ENCODE data around the gene RPL39. TPM values are rescaled to one million over a fixed set of nuclear protein-coding genes. Genes with fewer than 3 reads are reported as not detected.
A peak's percentile ranks its signal among the peaks of the same experiment; 100 is the strongest.
"Not testable (repeated sequence)": the region's sequence is repeated elsewhere in the genome, so short reads cannot be mapped to it uniquely, and the experiment has no call there.

RPL39 gene
- 1,000 to 10,000 TPM; 1,382 to 2,556 TPM for total RNA-seq

GRCh38 chrX:119791437-119792231 lies at the start of gene RPL39:
TSS of gene RPL39 (minus strand) at chrX:119791630. CDS start at chrX:119791576, 54 bp downstream.
- Mint-ChIP-seq H3K36me3 (ENCODE audit: low read depth) (peaks cover 39% of the 10 kb centered on the region), H3K27ac (peak within 1 kb of the TSS; percentile 93), H3K27me3 (no peaks in the 10 kb centered on the region), H3K9me3 (ENCODE audit: low read depth) (no peaks in the 10 kb centered on the region), H3K4me3 (peak within 1 kb of the TSS; percentile 92), H3K4me1 (peaks cover 21% of the 10 kb centered on the region)
- CTCF ChIA-PET, result interaction anchor here (0.7 to 1.3 kb wide), 8 partner anchors 30 to 144 kb away, joined by 3 to 8 read pairs (median 4); partner anchors contain the start of genes NDUFA1, RNF113A and UPF3B
- peak; percentile 92 for ATAC-seq
- intact Hi-C loops (cut with DNase I, micrococcal nuclease), result loop anchor here (1.0 to 5.0 kb wide), 11 partner anchors 34 to 555 kb away; partner anchors contain the start of genes NDUFA1 (in 2 of the 2), RNF113A (in 2 of the 2), NKAP (in 1 of the 2) and NKRF (in 1 of the 2)
- peak; percentile 88 for DNase-seq
- POLR2A ChIA-PET, result interaction anchor here (0.5 to 2.0 kb wide), 24 partner anchors 9 to 817 kb away, joined by 3 to 26 read pairs (median 4); partner anchors contain the start of genes LONRF3, NDUFA1, NKAP and NKRF

GRCh38 chrX:119833905-119834304 lies 42.5 kb upstream of the RPL39 start:
- ATAC-seq (no peak), DNase-seq (no peak)
- POLR2A ChIA-PET, result interaction anchor here (1.3 kb wide), 1 partner anchor 43 kb away, joined by 4 read pairs; the partner anchor contains the start of gene RPL39
- CTCF ChIA-PET, result interaction anchor here (0.7 to 1.0 kb wide), 2 partner anchors 12 to 56 kb away, joined by 3 read pairs; no protein-coding TSS in a partner anchor
- Mint-ChIP-seq H3K4me1 (no peaks in the 10 kb centered on the region), H3K27me3 (no peaks in the 10 kb centered on the region), H3K9me3 (ENCODE audit: low read depth) (no peaks in the 10 kb centered on the region), H3K36me3 (ENCODE audit: low read depth) (peaks cover 40% of the 10 kb centered on the region), H3K4me3 (no peak overlapping the region), H3K27ac (no peak overlapping the region)
- intact Hi-C loops (cut with DNase I, micrococcal nuclease), result no loop called here

DNA sequence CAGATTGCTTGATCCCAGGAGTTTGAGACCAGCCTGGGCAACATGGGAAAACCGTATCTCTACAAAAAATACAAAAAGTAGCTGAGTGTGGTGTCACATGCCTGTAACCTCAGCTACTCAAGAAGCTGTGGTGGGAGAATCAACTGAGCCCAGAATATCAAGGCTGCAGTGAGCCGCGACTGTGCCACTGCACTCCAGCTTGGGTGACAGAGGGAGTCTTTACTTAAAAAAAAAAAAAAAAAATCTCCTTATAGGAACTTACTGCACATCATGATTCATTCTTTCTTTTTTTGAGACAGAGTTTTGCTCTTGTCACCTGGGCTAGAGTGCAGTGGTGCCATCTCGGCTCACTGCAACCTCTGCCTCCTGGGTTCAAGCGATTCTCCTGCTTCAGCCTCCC lies 37.0 kb upstream of the RPL39 start:
- ATAC-seq, result peak; percentile 39
- Mint-ChIP-seq H3K4me3 (no peak overlapping the region), H3K27ac (no peak overlapping the region), H3K27me3 (no peaks in the 10 kb centered on the region), H3K9me3 (ENCODE audit: low read depth) (no peaks in the 10 kb centered on the region), H3K4me1 (peaks cover 10% of the 10 kb centered on the region), H3K36me3 (ENCODE audit: low read depth) (peaks cover 22% of the 10 kb centered on the region)
- intact Hi-C loops (cut with DNase I, micrococcal nuclease), result loop anchor here (5.0 kb wide), 1 partner anchor 36 kb away; the partner anchor contains the start of gene RPL39 (in 2 of the 2)
- CTCF ChIA-PET, result no interaction called here
- POLR2A ChIA-PET, result no interaction called here
- no peak for DNase-seq

DNA sequence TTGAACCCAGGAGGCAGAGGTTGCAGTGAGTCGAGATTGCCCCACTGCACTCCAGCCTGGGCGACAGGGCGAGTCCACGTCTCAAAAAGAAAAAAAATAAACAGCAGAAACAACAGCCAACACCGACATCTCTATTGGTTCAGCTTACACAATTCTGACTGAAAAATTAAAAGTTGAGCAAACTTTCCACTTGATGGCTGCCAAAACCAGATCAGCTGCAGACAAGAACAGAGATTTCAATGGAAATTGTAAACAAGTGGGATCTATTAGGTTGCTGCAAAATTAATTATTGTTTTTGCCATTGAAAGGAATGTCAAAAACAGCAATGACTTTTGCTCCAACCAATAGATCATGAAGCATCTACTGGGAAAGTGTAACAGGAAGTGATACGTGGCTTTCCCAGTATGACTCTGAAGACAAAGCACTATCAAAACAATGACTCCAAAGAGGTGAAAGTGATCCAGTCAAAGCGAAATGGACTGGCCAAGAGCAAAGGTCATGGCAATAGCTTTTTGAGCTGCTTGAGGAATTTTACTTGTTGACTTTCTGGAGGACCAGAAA lies 35.0 kb upstream of the RPL39 start:
- Mint-ChIP-seq H3K4me1 (peaks cover 17% of the 10 kb centered on the region), H3K36me3 (ENCODE audit: low read depth) (peaks cover 22% of the 10 kb centered on the region), H3K27ac (peak overlapping the region; percentile 19), H3K4me3 (no peak overlapping the region), H3K9me3 (ENCODE audit: low read depth) (no peaks in the 10 kb centered on the region), H3K27me3 (no peaks in the 10 kb centered on the region)
- peak; percentile 24 for DNase-seq
- intact Hi-C loops (cut with DNase I, micrococcal nuclease), result loop anchor here (5.0 kb wide), 1 partner anchor 34 kb away; the partner anchor contains the start of gene RPL39 (in 2 of the 2)
- ChIA-PET CTCF (interaction anchor here (0.5 kb wide), 1 partner anchor 35 kb away, joined by 3 read pairs; the partner anchor contains the start of gene RPL39), POLR2A (interaction anchor here (0.6 to 1.2 kb wide), 3 partner anchors 35 to 520 kb away, joined by 3 to 4 read pairs (median 3); partner anchors contain the start of genes NDUFA1, RNF113A and RPL39)
- peak; percentile 77 for ATAC-seq

- H3K9me3 Mint-ChIP-seq (ENCODE audit: low read depth); H3K4me3 Mint-ChIP-seq; POLR2A ChIA-PET; ATAC-seq; H3K27ac Mint-ChIP-seq; intact Hi-C loops (cut with DNase I, micrococcal nuclease); H3K36me3 Mint-ChIP-seq (ENCODE audit: low read depth); DNase-seq; CTCF ChIA-PET; H3K27me3 Mint-ChIP-seq: not testable (repeated sequence)
- peaks cover 24% of the 10 kb centered on the region for H3K4me1 Mint-ChIP-seq
These were observed 32.8 kb upstream of the RPL39 start for GRCh38 chrX:119824221-119824620.

- CTCF ChIA-PET, result interaction anchor here (1.1 to 1.5 kb wide), 2 partner anchors 12 to 30 kb away, joined by 3 to 8 read pairs; partner anchors contain the start of gene RPL39
- H3K27me3 Mint-ChIP-seq; intact Hi-C loops (cut with DNase I, micrococcal nuclease); H3K9me3 Mint-ChIP-seq (ENCODE audit: low read depth); H3K36me3 Mint-ChIP-seq (ENCODE audit: low read depth); DNase-seq; H3K4me3 Mint-ChIP-seq: not testable (repeated sequence)
- Mint-ChIP-seq H3K4me1 (peaks cover 23% of the 10 kb centered on the region), H3K27ac (peak overlapping the region; percentile 34)
- ATAC-seq, result peak; percentile 79
- POLR2A ChIA-PET, result interaction anchor here (0.6 kb wide), 2 partner anchors 30 to 1365 kb away, joined by 3 to 6 read pairs; partner anchors contain the start of gene RPL39
These were observed 30.3 kb upstream of the RPL39 start for GRCh38 chrX:119821703-119822102.

- ChIA-PET POLR2A (no interaction called here), CTCF (no interaction called here)
- no peak overlapping the region for H3K27ac Mint-ChIP-seq
- peaks cover 4% of the 10 kb centered on the region for H3K36me3 Mint-ChIP-seq (ENCODE audit: low read depth)
- no peaks in the 10 kb centered on the region for H3K9me3 Mint-ChIP-seq (ENCODE audit: low read depth)
- DNase-seq, result no peak
- H3K27me3 Mint-ChIP-seq, result no peaks in the 10 kb centered on the region
- peaks cover 16% of the 10 kb centered on the region for H3K4me1 Mint-ChIP-seq
- intact Hi-C loops (cut with DNase I, micrococcal nuclease), result no loop called here
- no peak for ATAC-seq
- no peak overlapping the region for H3K4me3 Mint-ChIP-seq
These were observed 25.8 kb upstream of the RPL39 start for GRCh38 chrX:119817130-119817690.

- no peak for DNase-seq
- no peak for ATAC-seq
- ChIA-PET POLR2A (no interaction called here), CTCF (no interaction called here)
- Mint-ChIP-seq H3K4me1 (peaks cover 10% of the 10 kb centered on the region), H3K27ac (no peak overlapping the region), H3K9me3 (ENCODE audit: low read depth) (no peaks in the 10 kb centered on the region), H3K36me3 (ENCODE audit: low read depth) (peaks cover 3% of the 10 kb centered on the region), H3K4me3 (no peak overlapping the region), H3K27me3 (no peaks in the 10 kb centered on the region)
- intact Hi-C loops (cut with DNase I, micrococcal nuclease), result no loop called here
These were observed 24.9 kb upstream of the RPL39 start for GRCh38 chrX:119816300-119816699.

GRCh38 chrX:119809185-119809666 lies 17.8 kb upstream of the RPL39 start:
- no peak for ATAC-seq
- Mint-ChIP-seq H3K27me3 (no peaks in the 10 kb centered on the region), H3K4me3 (no peak overlapping the region), H3K9me3 (ENCODE audit: low read depth) (no peaks in the 10 kb centered on the region), H3K27ac (no peak overlapping the region), H3K4me1 (no peaks in the 10 kb centered on the region), H3K36me3 (ENCODE audit: low read depth) (peaks cover 4% of the 10 kb centered on the region)
- DNase-seq, result no peak
- ChIA-PET POLR2A (no interaction called here), CTCF (no interaction called here)
- intact Hi-C loops (cut with DNase I, micrococcal nuclease), result no loop called here

- POLR2A ChIA-PET; H3K4me1 Mint-ChIP-seq; CTCF ChIA-PET; H3K4me3 Mint-ChIP-seq; H3K36me3 Mint-ChIP-seq (ENCODE audit: low read depth); DNase-seq; H3K27ac Mint-ChIP-seq; H3K27me3 Mint-ChIP-seq; ATAC-seq; intact Hi-C loops (cut with DNase I, micrococcal nuclease); H3K9me3 Mint-ChIP-seq (ENCODE audit: low read depth): not testable (repeated sequence)
These were observed 17.0 kb upstream of the RPL39 start for GRCh38 chrX:119808461-119808860.

DNA sequence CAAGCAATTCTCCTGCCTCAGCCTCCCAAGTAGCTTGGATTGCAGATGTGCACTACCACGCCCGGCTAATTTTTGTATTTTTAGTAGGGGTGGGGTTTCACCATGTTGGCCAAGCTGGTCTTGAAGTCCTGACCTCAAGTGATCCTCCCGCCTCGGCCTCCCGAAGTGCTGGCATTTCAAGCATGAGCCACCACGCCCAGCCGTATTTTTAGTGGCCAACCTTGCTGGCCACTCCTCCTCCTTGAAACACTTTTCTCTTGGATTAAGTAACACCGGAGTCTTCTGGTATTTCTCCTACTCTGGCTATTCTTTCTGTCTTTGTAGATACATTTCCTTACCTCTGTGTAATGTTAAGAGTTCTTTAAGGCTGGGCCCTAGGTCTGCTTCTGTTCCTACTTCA lies 11.1 kb upstream of the RPL39 start:
- Mint-ChIP-seq H3K9me3 (ENCODE audit: low read depth) (no peaks in the 10 kb centered on the region), H3K4me3 (no peak overlapping the region), H3K27me3 (no peaks in the 10 kb centered on the region), H3K27ac (no peak overlapping the region), H3K36me3 (ENCODE audit: low read depth) (peaks cover 4% of the 10 kb centered on the region), H3K4me1 (no peaks in the 10 kb centered on the region)
- POLR2A ChIA-PET, result no interaction called here
- intact Hi-C loops (cut with DNase I, micrococcal nuclease), result no loop called here
- CTCF ChIA-PET, result no interaction called here
- DNase-seq, result no peak
- ATAC-seq, result no peak
